Measurements from ENCODE around the gene COLQ.

GRCh38 chr3:15420871-15421270, 100.6 kb downstream of the COLQ start:
- no peak for TF ChIP-seq POLR2A (IDR thresholded peaks at IDR 0.05; ENCODE audit: low read length)
- no peak for TF ChIP-seq GATA1 (IDR thresholded peaks at IDR 0.05; ENCODE audit: low read depth, low read length)
